Muscle of leg (tissue), 11 donors: ENCODE data around the gene ALPK3. TPM values are rescaled to one million over a fixed set of nuclear protein-coding genes. Genes with fewer than 3 reads are reported as not detected.

Source experiments
- DNase-seq: peaks from one replicate; pipeline ENCODE4 v3.0.0; 2013
- H3K27ac ChIP-seq: one replicate; pipeline ENCODE4 v1.5.1; 2013; ENCODE audit warnings: mild to moderate bottlenecking, low read length, control low read depth
- H3K27me3 ChIP-seq: one replicate; pipeline ENCODE4 v1.6.1; 2013; ENCODE audit warnings: low read length; ENCODE audit not compliant: control insufficient read depth, insufficient read depth
- H3K36me3 ChIP-seq: one replicate; pipeline ENCODE4 v1.6.1; 2013; ENCODE audit warnings: low read length; ENCODE audit not compliant: control insufficient read depth, insufficient read depth
- H3K4me1 ChIP-seq: one replicate; pipeline ENCODE4 v1.6.1; 2013; ENCODE audit warnings: low read length; ENCODE audit not compliant: control insufficient read depth, insufficient read depth
- H3K4me3 ChIP-seq: one replicate; pipeline ENCODE4 v1.5.1; 2013; ENCODE audit warnings: low read length, control low read depth
- H3K9me3 ChIP-seq: replicated peaks from 2 replicates; pipeline ENCODE4 v1.6.1; 2013; ENCODE audit warnings: low read depth, low read length; ENCODE audit not compliant: control insufficient read depth
- WGBS: methylation state at CpG from one replicate; pipeline ENCODE4 v1.1.5; 2013; ENCODE audit warnings: missing lambda C conversion rate; ENCODE audit not compliant: insufficient coverage; 5-methylcytosine and 5-hydroxymethylcytosine counted together
- polyA plus RNA-seq, 8 donors: library from polyadenylated mRNA; unstranded; fragments of 120-200 nt; gene quantifications; one replicate each; pipeline versions ENCODE4 v1.2.1 to v1.2.3, GENCODE V29; 2013; ENCODE audit warnings: inconsistent platforms in 1 of 8, low replicate concordance in 1 of 8; ENCODE audit not compliant: insufficient read length in 8 of 8, insufficient read depth in 1 of 8
- total RNA-seq: library from RNA; stranded (reverse); fragments of 120-200 nt; gene quantifications from one replicate; pipeline ENCODE4 v1.2.4, GENCODE V29; 2013

Gene ALPK3
- total and polyA plus RNA-seq, 9 donors = 35.9 to 106 (median 69.5) TPM

- Histone ChIP-seq H3K27me3 (no peaks in the 10 kb centered on the region), H3K9me3 (no peaks in the 10 kb centered on the region), H3K4me1 (peaks cover 16% of the 10 kb centered on the region), H3K4me3 (no peak overlapping the region), H3K27ac (no peak overlapping the region), H3K36me3 (peaks cover 53% of the 10 kb centered on the region)
- no peak for DNase-seq
- 84% methylated on average over 11 of the region's 12 CpGs for WGBS
These were observed 33.5 kb upstream of the ALPK3 start for GRCh38 chr15:84783493-84784251.

- Histone ChIP-seq H3K4me3 (no peak overlapping the region), H3K27me3 (no peaks in the 10 kb centered on the region), H3K9me3 (no peaks in the 10 kb centered on the region), H3K4me1 (peaks cover 16% of the 10 kb centered on the region), H3K36me3 (peaks cover 50% of the 10 kb centered on the region), H3K27ac (no peak overlapping the region)
- DNase-seq = no peak
- 96% methylated on average over 17 of the region's 17 CpGs for WGBS
These were observed 32.9 kb upstream of the ALPK3 start for GRCh38 chr15:84784262-84784661.

GRCh38 chr15:84785053-84785452 lies 32.1 kb upstream of the ALPK3 start:
- no peak for DNase-seq
- no peaks in the 10 kb centered on the region for H3K9me3 ChIP-seq
- H3K27me3 ChIP-seq = no peaks in the 10 kb centered on the region
- peaks cover 50% of the 10 kb centered on the region for H3K36me3 ChIP-seq
- peaks cover 16% of the 10 kb centered on the region for H3K4me1 ChIP-seq
- WGBS = 94% methylated on average over 5 of the region's 5 CpGs
- no peak overlapping the region for H3K4me3 ChIP-seq
- peak overlapping the region; percentile 55 for H3K27ac ChIP-seq

DNA sequence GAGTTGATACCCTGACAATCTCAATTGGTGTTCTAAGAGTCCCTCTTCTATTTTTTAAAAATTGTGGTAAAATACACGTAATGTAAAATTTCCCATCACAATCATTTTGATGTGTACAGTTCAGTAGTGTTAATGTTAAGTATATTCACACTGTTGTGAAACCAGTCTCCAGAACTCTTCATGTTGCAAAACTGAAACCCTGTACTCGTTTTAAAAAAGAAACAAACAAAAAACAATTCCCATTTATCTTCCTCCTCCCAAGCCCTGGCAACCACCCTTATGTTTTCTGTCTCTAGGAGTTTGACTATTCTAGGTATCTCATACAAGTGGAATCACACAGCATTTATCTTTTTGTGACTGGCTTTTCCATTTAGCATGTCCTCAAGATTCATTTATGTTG lies 28.7 kb upstream of the ALPK3 start:
- Histone ChIP-seq H3K36me3 (peaks cover 51% of the 10 kb centered on the region), H3K27ac (no peak overlapping the region), H3K4me3 (no peak overlapping the region), H3K9me3 (no peaks in the 10 kb centered on the region), H3K4me1 (peaks cover 16% of the 10 kb centered on the region), H3K27me3 (no peaks in the 10 kb centered on the region)
- DNase-seq = no peak
- WGBS = no CpG with 5 or more reads among the region's 2 CpGs

- Histone ChIP-seq H3K27ac (no peak overlapping the region), H3K27me3 (no peaks in the 10 kb centered on the region), H3K4me3 (no peak overlapping the region), H3K9me3 (no peaks in the 10 kb centered on the region), H3K36me3 (peaks cover 39% of the 10 kb centered on the region), H3K4me1 (peaks cover 13% of the 10 kb centered on the region)
- WGBS = 100% methylated on average over 1 of the region's 5 CpGs
- no peak for DNase-seq
These were observed 27.4 kb upstream of the ALPK3 start for GRCh38 chr15:84789762-84790161.

DNA sequence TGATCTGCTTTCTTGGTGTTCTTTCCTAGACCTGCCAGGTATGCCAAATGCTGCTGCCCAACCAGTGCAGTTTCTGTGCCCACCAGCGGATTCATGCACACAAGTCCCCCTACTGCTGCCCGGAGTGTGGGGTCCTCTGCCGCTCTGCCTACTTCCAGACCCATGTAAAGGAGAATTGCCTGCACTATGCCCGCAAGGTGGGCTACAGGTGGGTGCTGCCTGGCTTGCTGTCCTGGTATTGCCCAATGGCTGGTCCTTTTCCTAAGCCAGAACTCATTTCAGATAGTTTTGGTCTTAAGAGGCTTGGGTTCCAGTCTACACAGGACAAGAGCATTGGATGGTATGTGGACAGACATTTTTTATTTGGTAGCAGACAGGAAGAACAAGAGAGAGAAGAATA lies 26.5 kb upstream of the ALPK3 start:
- H3K4me3 ChIP-seq = no peak overlapping the region
- H3K27ac ChIP-seq = no peak overlapping the region
- peaks cover 34% of the 10 kb centered on the region for H3K36me3 ChIP-seq
- DNase-seq = no peak
- peaks cover 9% of the 10 kb centered on the region for H3K4me1 ChIP-seq
- 95% methylated on average over 4 of the region's 4 CpGs for WGBS
- no peaks in the 10 kb centered on the region for H3K27me3 ChIP-seq
- no peaks in the 10 kb centered on the region for H3K9me3 ChIP-seq

DNA sequence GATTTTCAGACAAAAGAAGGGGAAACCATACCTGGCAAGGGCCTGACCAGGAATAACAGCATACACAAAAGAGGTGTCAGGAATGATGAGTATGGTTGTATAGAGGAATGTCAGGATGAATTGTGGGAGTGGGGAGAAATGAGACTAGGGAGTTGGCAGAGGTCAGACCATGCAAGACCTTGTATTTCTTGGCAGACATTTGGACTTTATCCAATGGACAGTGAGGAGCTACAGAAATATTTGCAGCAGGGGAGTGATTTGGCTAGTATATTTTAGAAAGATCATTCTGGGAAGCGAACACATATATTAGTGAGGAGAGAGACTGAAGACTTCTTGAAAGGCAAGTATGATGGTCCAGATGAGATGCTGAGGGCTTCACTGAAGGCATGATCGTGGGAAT lies 25.4 kb upstream of the ALPK3 start:
- no peak for DNase-seq
- Histone ChIP-seq H3K36me3 (peaks cover 26% of the 10 kb centered on the region), H3K9me3 (no peaks in the 10 kb centered on the region), H3K4me3 (no peak overlapping the region), H3K27ac (no peak overlapping the region), H3K27me3 (no peaks in the 10 kb centered on the region), H3K4me1 (peaks cover 5% of the 10 kb centered on the region)
- 86% methylated on average over 2 of the region's 2 CpGs for WGBS

GRCh38 chr15:84793431-84794161 lies 23.6 kb upstream of the ALPK3 start:
- DNase-seq = no peak
- Histone ChIP-seq H3K27ac (no peak overlapping the region), H3K4me3 (no peak overlapping the region), H3K27me3 (no peaks in the 10 kb centered on the region), H3K4me1 (no peaks in the 10 kb centered on the region), H3K9me3 (no peaks in the 10 kb centered on the region), H3K36me3 (peaks cover 36% of the 10 kb centered on the region)
- WGBS = 100% methylated on average over 1 of the region's 7 CpGs

DNA sequence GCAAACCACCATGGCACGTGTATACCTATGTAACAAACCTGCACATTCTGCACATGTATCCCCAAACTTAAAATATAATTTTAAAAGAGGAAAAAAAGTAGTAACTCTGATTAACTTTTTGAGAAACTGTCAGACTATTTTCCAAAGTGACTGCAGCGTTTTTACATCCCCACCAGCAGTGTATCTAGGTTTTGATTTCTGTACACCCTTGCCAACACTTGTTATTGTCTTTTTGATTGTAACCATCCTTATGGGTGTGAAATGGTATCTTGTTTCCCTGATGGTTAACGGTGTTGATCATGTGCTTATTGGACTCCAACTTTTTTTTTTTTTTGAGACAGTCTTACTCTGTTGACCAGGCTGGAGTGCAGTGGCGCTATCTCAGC lies 23.0 kb upstream of the ALPK3 start:
- no peak overlapping the region for H3K4me3 ChIP-seq
- no peaks in the 10 kb centered on the region for H3K4me1 ChIP-seq
- H3K9me3 ChIP-seq = no peaks in the 10 kb centered on the region
- H3K27me3 ChIP-seq = no peaks in the 10 kb centered on the region
- 100% methylated on average over 1 of the region's 4 CpGs for WGBS
- H3K27ac ChIP-seq = no peak overlapping the region
- peaks cover 42% of the 10 kb centered on the region for H3K36me3 ChIP-seq
- DNase-seq = no peak

DNA sequence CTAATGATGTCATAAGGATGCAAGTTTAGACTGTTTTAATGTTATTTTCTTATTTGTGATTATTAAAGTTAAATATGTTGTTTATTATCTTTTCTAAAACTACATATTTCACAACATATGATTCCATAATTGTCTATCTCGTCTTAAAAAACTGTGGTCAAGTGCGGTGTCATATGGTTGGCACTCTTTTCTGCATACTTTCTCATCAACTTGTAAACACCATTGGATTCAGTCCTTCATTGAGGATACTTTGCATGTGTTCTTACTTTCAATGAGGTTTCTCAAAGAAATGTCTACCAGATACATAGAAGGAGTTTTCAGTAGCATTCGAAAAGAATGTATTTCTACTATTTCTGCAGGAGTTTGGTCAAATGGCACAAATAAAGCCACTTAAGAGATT lies 22.0 kb upstream of the ALPK3 start:
- H3K4me1 ChIP-seq = no peaks in the 10 kb centered on the region
- H3K27ac ChIP-seq = no peak overlapping the region
- peaks cover 50% of the 10 kb centered on the region for H3K36me3 ChIP-seq
- no peak overlapping the region for H3K4me3 ChIP-seq
- H3K27me3 ChIP-seq = no peaks in the 10 kb centered on the region
- no peak for DNase-seq
- H3K9me3 ChIP-seq = no peaks in the 10 kb centered on the region
- WGBS = no CpG with 5 or more reads among the region's 3 CpGs
